ES-I3 (cell line): ENCODE measurements around the gene DDX27.
A peak's percentile ranks its signal among the peaks of the same experiment; 100 is the strongest.
"Not testable (repeated sequence)": the region's sequence is repeated elsewhere in the genome, so short reads cannot be mapped to it uniquely, and the experiment has no call there.

Source experiments
- H3K36me3 ChIP-seq: 2 replicates; pipeline ENCODE4 v1.6.1; 2013; ENCODE audit warnings: mild to moderate bottlenecking, low read length, control low read depth, moderate library complexity; ENCODE audit not compliant: insufficient read depth
- H3K4me1 ChIP-seq: 2 replicates; pipeline ENCODE4 v1.6.1; 2013; ENCODE audit warnings: mild to moderate bottlenecking, control low read depth, low read length; ENCODE audit not compliant: insufficient read depth
- H3K9ac ChIP-seq: 2 replicates; pipeline ENCODE4 v1.6.1; 2013; ENCODE audit warnings: low read depth, mild to moderate bottlenecking, low read length, moderate library complexity
- H3K9me3 ChIP-seq: 2 replicates; pipeline ENCODE4 v1.6.1; 2013; ENCODE audit warnings: mild to moderate bottlenecking, low read length, moderate library complexity; ENCODE audit not compliant: control insufficient read depth, insufficient read depth

Gene DDX27

GRCh38 chr20:49186535-49187329 is 32.5 kb upstream of the DDX27 start:
- peak overlapping the region; percentile 92 for H3K9ac ChIP-seq
- no peaks in the 10 kb centered on the region for H3K36me3 ChIP-seq
- no peaks in the 10 kb centered on the region for H3K4me1 ChIP-seq
- H3K9me3 ChIP-seq: no peaks in the 10 kb centered on the region

- Histone ChIP-seq H3K4me1 (no peaks in the 10 kb centered on the region), H3K9me3 (no peaks in the 10 kb centered on the region), H3K36me3 (no peaks in the 10 kb centered on the region), H3K9ac (peak overlapping the region; percentile 92)
Observed at GRCh38 chr20:49187330-49187850, 31.8 kb upstream of the DDX27 start.

DNA sequence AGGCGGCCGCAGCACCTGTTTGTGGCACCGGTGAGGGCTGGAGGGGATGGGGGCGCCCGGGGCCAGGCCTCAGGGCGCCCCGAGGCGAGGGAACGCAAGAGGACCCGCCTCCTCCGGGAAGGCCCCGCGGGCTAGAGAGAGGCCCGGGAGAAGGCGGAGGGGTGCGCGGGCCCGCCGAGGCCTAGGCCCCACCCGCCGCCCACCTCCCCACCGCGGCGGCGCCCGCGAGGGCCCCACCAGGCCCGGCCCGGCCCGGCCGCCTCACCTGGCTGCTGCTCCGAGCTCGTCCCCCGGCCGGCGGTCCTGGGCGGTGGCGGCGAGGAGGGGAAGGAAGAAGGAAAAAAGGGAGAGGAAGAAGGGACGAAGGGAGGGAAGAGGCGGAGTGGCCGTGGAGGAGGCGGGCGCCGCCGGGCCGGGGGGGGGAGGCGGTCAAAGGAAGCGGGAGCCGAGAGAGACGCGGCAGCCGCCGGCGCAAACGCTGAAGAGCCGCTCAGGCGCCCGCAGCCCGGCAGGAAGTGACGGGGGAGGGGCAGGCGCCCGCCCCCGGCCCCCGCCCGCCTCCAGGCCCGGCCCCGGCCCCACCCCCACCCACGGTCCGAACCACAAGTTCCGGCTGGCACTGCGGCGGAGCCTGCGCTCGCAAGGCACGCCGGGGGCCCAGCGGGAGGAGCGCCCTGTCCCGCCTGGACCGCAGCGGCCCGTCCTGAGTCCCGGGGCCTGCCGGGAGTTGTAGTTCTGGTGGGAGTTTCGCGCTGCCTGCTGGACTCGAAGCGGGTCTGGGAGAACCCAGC is 31.2 kb upstream of the DDX27 start, which contains the start of gene STAU1:
STAU1 (minus strand) TSS at position 484 of the 791 bp plus-strand sequence. CDS start 22,133 bp downstream, outside the sequence.
- peak within 1 kb of the TSS; percentile 92 for H3K9ac ChIP-seq
- H3K4me1 ChIP-seq: no peaks in the 10 kb centered on the region

GRCh38 chr20:49192944-49193518 is 26.2 kb upstream of the DDX27 start:
- H3K9me3 ChIP-seq, H3K9ac ChIP-seq, H3K36me3 ChIP-seq, H3K4me1 ChIP-seq: not testable (repeated sequence)

More for the DNA sequence above, 31.2 kb upstream of the DDX27 start, which contains the start of gene STAU1:
- Histone ChIP-seq H3K9me3 (no peaks in the 10 kb centered on the region), H3K36me3 (no peaks in the 10 kb centered on the region)

DNA sequence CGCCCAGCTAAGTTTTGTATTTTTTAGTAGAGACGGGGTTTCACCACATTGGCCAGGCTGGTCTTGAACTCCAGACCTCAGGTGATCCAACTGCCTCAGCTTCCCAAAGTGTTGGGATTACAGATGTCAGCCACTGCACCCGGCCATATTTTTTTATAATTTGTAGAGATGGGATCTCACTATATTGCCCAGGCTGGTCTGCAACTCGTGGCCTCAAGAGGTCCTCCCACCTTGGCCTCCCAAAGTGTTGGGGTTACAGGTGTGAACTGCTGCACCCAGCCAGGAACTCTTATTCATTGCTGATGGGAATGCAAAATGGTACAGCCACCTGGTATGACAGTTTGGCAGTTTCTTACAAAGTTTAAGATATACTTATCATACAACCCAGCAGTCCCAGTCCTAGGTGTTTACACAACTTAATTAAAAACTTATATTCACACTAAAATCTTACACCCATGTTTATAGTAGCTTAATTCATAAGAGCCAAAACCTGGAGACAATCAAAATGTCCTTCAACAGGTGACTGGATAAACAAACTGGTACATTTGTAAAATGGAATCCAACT is 19.4 kb upstream of the DDX27 start:
- Histone ChIP-seq H3K4me1 (no peaks in the 10 kb centered on the region), H3K9ac (no peak overlapping the region), H3K36me3 (no peaks in the 10 kb centered on the region), H3K9me3 (no peaks in the 10 kb centered on the region)

- Histone ChIP-seq H3K36me3 (no peaks in the 10 kb centered on the region), H3K9ac (no peak overlapping the region), H3K4me1 (no peaks in the 10 kb centered on the region), H3K9me3 (no peaks in the 10 kb centered on the region)
Observed at GRCh38 chr20:49203011-49203410, 16.2 kb upstream of the DDX27 start.

- Histone ChIP-seq H3K9ac (no peak overlapping the region), H3K9me3 (no peaks in the 10 kb centered on the region), H3K4me1 (no peaks in the 10 kb centered on the region), H3K36me3 (no peaks in the 10 kb centered on the region)
Observed at GRCh38 chr20:49203746-49204145, 15.5 kb upstream of the DDX27 start.

DNA sequence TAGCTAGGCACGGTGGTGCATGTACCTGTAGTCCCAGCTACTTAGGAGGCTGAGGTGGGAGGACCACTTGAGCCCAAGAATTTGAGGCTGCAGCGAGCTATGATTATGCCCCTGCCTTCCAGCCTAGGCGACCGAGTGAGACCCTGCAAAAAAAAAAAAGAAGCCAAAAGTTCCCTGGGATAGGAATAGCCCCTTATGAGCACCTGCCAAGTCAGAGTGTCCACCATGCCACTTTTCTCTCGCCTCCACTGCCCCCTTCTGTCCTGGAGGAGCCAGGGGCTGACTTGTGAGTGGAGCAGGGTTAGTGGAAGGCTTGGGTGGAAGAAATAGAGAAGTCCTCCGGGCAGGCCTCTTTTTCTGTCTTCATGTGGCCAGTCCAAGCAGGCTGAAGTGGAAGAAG is 12.1 kb upstream of the DDX27 start:
- no peaks in the 10 kb centered on the region for H3K4me1 ChIP-seq
- H3K9ac ChIP-seq: no peak overlapping the region

GRCh38 chr20:49210101-49210756 is 9.0 kb upstream of the DDX27 start:
- H3K9ac ChIP-seq: no peak overlapping the region
- H3K4me1 ChIP-seq: no peaks in the 10 kb centered on the region
- no peaks in the 10 kb centered on the region for H3K36me3 ChIP-seq
- 0 out of 2 replicates have a peak, but pooled peaks cover 3% of the 10 kb centered on the region for H3K9me3 ChIP-seq

More for the DNA sequence above, 12.1 kb upstream of the DDX27 start:
- H3K36me3 ChIP-seq: no peaks in the 10 kb centered on the region
- 0 out of 2 replicates have a peak, but pooled peaks cover 3% of the 10 kb centered on the region for H3K9me3 ChIP-seq

DNA sequence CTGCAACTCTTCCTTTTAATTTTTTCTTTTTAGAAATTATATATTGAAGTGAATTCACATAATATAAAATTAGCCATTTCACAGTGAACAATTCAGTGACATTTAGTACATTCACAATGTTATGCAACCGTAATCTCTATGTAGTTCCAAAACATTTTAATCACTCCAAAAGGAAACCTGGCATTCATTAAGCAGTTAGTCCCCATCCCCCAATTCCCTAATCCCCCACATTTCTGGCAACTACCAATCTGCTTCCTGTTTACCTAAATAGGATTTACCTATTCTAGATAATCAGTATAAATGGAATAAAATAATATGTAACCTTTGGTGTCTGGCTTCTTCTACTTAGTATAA is 8.5 kb upstream of the DDX27 start:
- H3K4me1 ChIP-seq: no peaks in the 10 kb centered on the region
- no peaks in the 10 kb centered on the region for H3K36me3 ChIP-seq
- H3K9me3 ChIP-seq: 0 out of 2 replicates have a peak, but pooled peaks cover 3% of the 10 kb centered on the region
- no peak overlapping the region for H3K9ac ChIP-seq

GRCh38 chr20:49214571-49214970 is 4.6 kb upstream of the DDX27 start:
- H3K4me1 ChIP-seq: no peaks in the 10 kb centered on the region
- no peak overlapping the region for H3K9ac ChIP-seq
- H3K36me3 ChIP-seq: no peaks in the 10 kb centered on the region; the same call in 1 of the 2 replicates

DNA sequence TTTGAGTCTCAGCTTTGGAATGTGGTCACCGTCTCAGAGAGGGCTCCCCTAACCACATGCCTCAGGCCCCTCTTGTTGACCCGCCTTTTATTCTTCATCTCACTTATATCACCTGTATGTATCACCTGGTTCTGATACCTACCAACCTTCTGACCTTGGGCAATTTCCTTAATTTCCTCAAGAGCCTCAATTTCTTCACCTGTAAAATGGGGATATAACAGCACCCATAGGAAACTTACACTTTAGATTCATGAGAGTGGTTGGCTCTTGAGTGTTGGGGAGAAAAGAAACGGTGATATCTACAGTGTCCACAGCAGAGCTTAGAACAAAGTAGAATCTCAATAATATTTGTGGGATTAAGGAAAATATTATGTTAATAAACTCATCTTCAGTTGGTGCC is 4.0 kb upstream of the DDX27 start:
- H3K36me3 ChIP-seq: no peaks in the 10 kb centered on the region; the same call in 1 of the 2 replicates
- no peaks in the 10 kb centered on the region for H3K4me1 ChIP-seq
- H3K9ac ChIP-seq: no peak overlapping the region
- 0 out of 2 replicates have a peak, but pooled peaks cover 3% of the 10 kb centered on the region for H3K9me3 ChIP-seq

More at GRCh38 chr20:49214571-49214970, 4.6 kb upstream of the DDX27 start:
- 0 out of 2 replicates have a peak, but pooled peaks cover 3% of the 10 kb centered on the region for H3K9me3 ChIP-seq

DNA sequence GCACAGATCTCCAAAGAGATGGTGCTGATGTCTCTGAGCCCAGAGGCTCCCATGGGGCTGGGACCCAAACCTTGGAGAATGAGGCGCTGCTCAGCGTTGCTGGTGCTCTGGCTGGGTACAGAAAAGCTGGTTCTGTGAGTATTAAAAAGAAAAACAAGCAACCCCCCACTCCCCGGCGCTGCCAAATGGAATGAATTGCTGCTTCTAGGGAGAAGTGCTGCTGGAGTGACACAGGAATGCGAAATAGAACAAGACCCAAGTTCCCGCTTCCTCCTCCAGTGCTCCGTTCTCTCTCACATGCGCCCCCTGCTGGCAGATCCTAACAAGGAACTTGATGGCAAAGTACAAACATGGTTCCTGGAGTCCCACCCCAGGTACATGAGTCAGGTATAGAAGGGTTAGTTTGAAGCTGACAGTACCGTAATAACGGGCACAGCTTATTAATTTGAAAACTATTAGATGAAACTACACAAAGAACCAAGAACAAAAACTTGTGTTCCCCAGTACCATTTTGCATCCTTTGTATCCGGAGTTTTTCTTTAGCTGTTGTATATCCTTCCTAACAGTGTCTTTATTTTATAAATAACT is 2.1 kb upstream of the DDX27 start:
- Histone ChIP-seq H3K9ac (0 out of 2 replicates have a peak overlapping the region, but pooled peaks have one; percentile 0), H3K9me3 (no peaks in the 10 kb centered on the region), H3K4me1 (no peaks in the 10 kb centered on the region), H3K36me3 (peaks cover 6% of the 10 kb centered on the region)
